SK-N-SH treated with all-trans-retinoic acid at 6 μM for 48 hours (cell line): ENCODE data around the gene TRIM69.

Source experiments
- ARNTL ChIP-seq: fragments of 450-650 bp; formaldehyde crosslinking; IDR thresholded peaks from 2 replicates; pipeline ENCODE4 v1.5.0; 2020; ENCODE audit warnings: low read depth, mild to moderate bottlenecking, moderate library complexity, borderline replicate concordance
- ESRRG ChIP-seq: fragments of 250-450 bp; sonication (Bioruptor Pico); IDR thresholded peaks from 2 replicates; pipeline ENCODE4 v1.6.1; 2021; ENCODE audit warnings: mild to moderate bottlenecking
- PATZ1 ChIP-seq: fragments of 250-450 bp; sonication (Bioruptor Pico); IDR thresholded peaks from 2 replicates; pipeline ENCODE4 v1.8.0; 2020; ENCODE audit warnings: mild to moderate bottlenecking, moderate library complexity, borderline replicate concordance
- RARB ChIP-seq: fragments of 250-450 bp; sonication (Bioruptor Pico); IDR thresholded peaks from 2 replicates; pipeline ENCODE4 v1.8.0; 2021; ENCODE audit warnings: mild to moderate bottlenecking, moderate library complexity
- SNAI2 ChIP-seq: fragments of 250-450 bp; sonication (Bioruptor Pico); IDR thresholded peaks from 2 replicates; pipeline ENCODE4 v1.5.0; 2020; ENCODE audit warnings: mild to moderate bottlenecking, moderate library complexity
- ZC3H10 ChIP-seq: fragments of 250-450 bp; sonication (Bioruptor Pico); IDR thresholded peaks from 2 replicates; pipeline ENCODE4 v1.5.1; 2021; ENCODE audit warnings: mild to moderate bottlenecking, moderate library complexity
- ZFP3 ChIP-seq: fragments of 250-450 bp; sonication (Bioruptor Pico); IDR thresholded peaks from 2 replicates; pipeline ENCODE4 v1.5.0; 2020; ENCODE audit warnings: mild to moderate bottlenecking, moderate library complexity
- ZNF70 ChIP-seq: fragments of 450-650 bp; formaldehyde crosslinking; IDR thresholded peaks from 2 replicates; pipeline ENCODE4 v1.5.0; 2020; ENCODE audit warnings: mild to moderate bottlenecking, moderate library complexity
- ZNF8 ChIP-seq: fragments of 450-650 bp; formaldehyde crosslinking; IDR thresholded peaks from 2 replicates; pipeline ENCODE4 v1.5.0; 2020; ENCODE audit warnings: mild to moderate bottlenecking, moderate library complexity

DNA sequence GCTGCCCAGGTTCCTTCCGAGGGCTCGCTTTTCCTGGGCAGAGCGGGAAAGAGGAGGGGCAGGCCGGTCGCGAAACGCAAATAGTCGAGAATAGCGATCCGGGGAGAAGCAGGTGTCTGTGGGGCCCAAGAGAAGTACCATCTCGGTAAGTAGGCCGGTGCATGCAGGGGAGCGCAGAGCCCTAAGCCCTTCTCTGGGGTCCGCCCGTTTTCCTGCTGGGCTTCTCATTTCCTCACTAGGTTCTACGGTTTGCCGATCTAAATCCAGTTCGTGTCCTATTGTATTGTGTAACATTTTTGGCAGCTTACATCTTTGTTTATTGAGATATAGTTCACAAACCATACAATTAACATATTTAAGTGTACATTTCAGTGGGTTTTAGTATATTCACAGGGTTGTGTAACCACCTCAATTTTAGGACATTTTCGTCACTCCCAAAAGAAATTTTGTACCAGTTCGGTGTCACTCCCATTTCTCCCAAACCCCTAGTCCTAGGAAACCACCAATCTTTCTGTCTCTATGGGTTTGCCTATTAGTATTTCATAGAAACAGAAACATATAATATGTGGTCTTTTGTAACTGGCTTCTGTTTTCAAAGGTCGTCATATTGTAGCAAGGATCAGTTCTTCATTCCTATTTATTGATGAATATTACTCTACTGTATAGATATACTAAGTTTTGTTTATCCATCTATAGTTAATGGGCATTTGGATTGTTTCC lies 6.8 kb upstream of the TRIM69 start:
- no peak for TF ChIP-seq ESRRG
- no peak for TF ChIP-seq PATZ1
- no peak for TF ChIP-seq ZNF70 (CRISPR knock-in tag)
- no peak for TF ChIP-seq RARB (CRISPR knock-in tag)
- TF ChIP-seq ARNTL (CRISPR knock-in tag): no peak
- TF ChIP-seq ZNF8 (CRISPR knock-in tag): no peak
- TF ChIP-seq ZC3H10 (CRISPR knock-in tag): no peak
- no peak for TF ChIP-seq SNAI2 (CRISPR knock-in tag)
- no peak for TF ChIP-seq ZFP3 (CRISPR knock-in tag)
